Measurements from ENCODE around the gene AHNAK. TPM values are rescaled to one million over a fixed set of nuclear protein-coding genes. Genes with fewer than 3 reads are reported as not detected.

Gene AHNAK
- total RNA-seq, 4 donors from 2014 or later: 374 to 1,261 (median 571) TPM

- DNase-seq: no peak
- no peaks in the 10 kb centered on the region for H3K9me3 ChIP-seq
- H3K36me3 ChIP-seq: no peaks in the 10 kb centered on the region
- H3K4me1 ChIP-seq: no peaks in the 10 kb centered on the region
- TF ChIP-seq POLR2A (IDR thresholded peaks at IDR 0.05) (no peak), CTCF (IDR thresholded peaks at IDR 0.05 in 4 of 5, conservative IDR thresholded peaks at IDR 0.05 in 1 of 5) (no peak)
- no peak for ATAC-seq
- in situ Hi-C loops (cut with MboI; ENCODE audit: low sequenced_read_pairs in 4 of 4): loop anchor here (10.0 to 25.0 kb wide), 4 partner anchors 112 to 142 kb away; partner anchors contain the start of gene AHNAK (in 1 of the 4)
- H3K4me3 ChIP-seq: no peak overlapping the region
- H3K27ac ChIP-seq: no peak overlapping the region
- intact Hi-C loops (cut with DNase I; ENCODE audit: low total_unique reads): no loop called here
- H3K27me3 ChIP-seq: no peaks in the 10 kb centered on the region
These were observed 123.6 kb downstream of the AHNAK start for GRCh38 chr11:62423012-62423411.

GRCh38 chr11:62421996-62422395 is 124.6 kb downstream of the AHNAK start:
- H3K4me3 ChIP-seq: no peak overlapping the region
- no peaks in the 10 kb centered on the region for H3K36me3 ChIP-seq
- no peak overlapping the region for H3K27ac ChIP-seq
- TF ChIP-seq CTCF (IDR thresholded peaks at IDR 0.05 in 4 of 5, conservative IDR thresholded peaks at IDR 0.05 in 1 of 5) (no peak), POLR2A (IDR thresholded peaks at IDR 0.05) (no peak)
- H3K27me3 ChIP-seq: no peaks in the 10 kb centered on the region
- DNase-seq (no peak), ATAC-seq (no peak)
- intact Hi-C loops (cut with DNase I; ENCODE audit: low total_unique reads) (no loop called here), in situ Hi-C loops (cut with MboI; ENCODE audit: low sequenced_read_pairs in 4 of 4) (loop anchor here (10.0 to 25.0 kb wide), 4 partner anchors 113 to 143 kb away; partner anchors contain the start of gene AHNAK (in 1 of the 4))
- H3K9me3 ChIP-seq: no peaks in the 10 kb centered on the region
- H3K4me1 ChIP-seq: no peaks in the 10 kb centered on the region

GRCh38 chr11:62420882-62421281 is 125.7 kb downstream of the AHNAK start:
- DNase-seq (no peak), ATAC-seq (no peak)
- in situ Hi-C loops (cut with MboI; ENCODE audit: low sequenced_read_pairs in 4 of 4): loop anchor here (10.0 to 25.0 kb wide), 4 partner anchors 114 to 144 kb away; partner anchors contain the start of gene AHNAK (in 1 of the 4)
- no peaks in the 10 kb centered on the region for H3K9me3 ChIP-seq
- no peak for TF ChIP-seq CTCF (IDR thresholded peaks at IDR 0.05 in 4 of 5, conservative IDR thresholded peaks at IDR 0.05 in 1 of 5)
- TF ChIP-seq POLR2A (IDR thresholded peaks at IDR 0.05): no peak
- intact Hi-C loops (cut with DNase I; ENCODE audit: low total_unique reads): no loop called here
- H3K27ac ChIP-seq: no peak overlapping the region
- no peaks in the 10 kb centered on the region for H3K4me1 ChIP-seq
- no peaks in the 10 kb centered on the region for H3K27me3 ChIP-seq
- no peak overlapping the region for H3K4me3 ChIP-seq
- no peaks in the 10 kb centered on the region for H3K36me3 ChIP-seq

GRCh38 chr11:62419943-62420342 is 126.7 kb downstream of the AHNAK start:
- in situ Hi-C loops (cut with MboI; ENCODE audit: low sequenced_read_pairs in 4 of 4): loop anchor here (10.0 to 25.0 kb wide), 4 partner anchors 115 to 145 kb away; partner anchors contain the start of gene AHNAK (in 1 of the 4)
- intact Hi-C loops (cut with DNase I; ENCODE audit: low total_unique reads): loop anchor here (2.0 kb wide), 1 partner anchor 21 kb away; no protein-coding TSS in a partner anchor
- H3K27ac ChIP-seq: peak overlapping the region in 3 of 4 donors; percentile 22 to 52 (median 35)

More at GRCh38 chr11:62419943-62420342, 126.7 kb downstream of the AHNAK start:
- DNase-seq (no peak), ATAC-seq (no peak)
- Histone ChIP-seq H3K4me1 (no peaks in the 10 kb centered on the region), H3K4me3 (no peak overlapping the region), H3K36me3 (no peaks in the 10 kb centered on the region), H3K9me3 (no peaks in the 10 kb centered on the region), H3K27me3 (no peaks in the 10 kb centered on the region)
- TF ChIP-seq CTCF (IDR thresholded peaks at IDR 0.05 in 4 of 5, conservative IDR thresholded peaks at IDR 0.05 in 1 of 5): no peak
- TF ChIP-seq POLR2A (IDR thresholded peaks at IDR 0.05): no peak
